ENCODE measurements around the gene FGF22. TPM values are rescaled to one million over a fixed set of nuclear protein-coding genes. Genes with fewer than 3 reads are reported as not detected.
"Not testable (repeated sequence)": the region's sequence is repeated elsewhere in the genome, so short reads cannot be mapped to it uniquely, and the experiment has no call there.

FGF22 gene
- total RNA-seq, 5 donors from 2014 or later (not counting 1 experiment from before 2014, with no cell fraction given) = 0.35 to 3.9 (median 2.8) TPM

DNA sequence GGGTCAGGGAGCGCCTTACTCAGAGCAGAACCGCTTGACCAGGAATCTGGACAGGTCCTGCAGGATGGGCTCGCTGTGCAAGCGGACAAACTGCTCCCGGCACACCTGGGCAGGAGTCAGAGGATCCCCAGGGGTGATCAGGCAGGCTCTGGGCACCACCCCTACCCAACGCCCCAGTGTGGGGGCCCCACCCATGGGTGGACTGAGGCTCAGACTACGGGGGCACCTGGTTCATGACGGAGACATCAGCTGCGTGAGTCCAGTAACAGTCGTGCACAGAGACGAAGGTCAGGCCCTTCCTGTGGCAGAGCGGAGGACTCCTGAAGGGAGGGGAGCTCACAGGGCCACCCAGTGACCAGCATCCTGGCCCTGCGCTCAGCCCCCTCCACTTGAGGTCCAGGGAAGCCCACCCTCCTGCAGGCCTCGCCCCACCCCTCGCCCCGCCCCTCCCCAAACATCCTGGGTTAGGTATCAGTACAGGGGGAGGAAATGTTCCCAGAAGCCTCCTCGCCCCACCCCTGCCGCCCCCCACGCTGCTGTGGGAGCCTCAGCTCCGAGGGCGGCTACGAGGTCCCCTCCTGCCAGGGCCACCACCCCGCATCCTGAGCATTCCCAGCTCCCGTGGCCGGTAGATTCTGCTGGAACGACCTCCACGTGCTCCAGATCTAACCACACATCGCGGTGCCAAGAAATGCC lies 22.0 kb upstream of the FGF22 start:
- H3K27me3 ChIP-seq (replicated peaks in 1 of 2; ENCODE audit: control insufficient read depth in 2 of 2, extremely low read depth in 1 of 2, insufficient read depth in 2 of 2, low read length in 1 of 2) = peaks cover 0 to 2% of the 10 kb centered on the region in 2 experiments
- ATAC-seq (replicated peaks in 1 of 4) = no peak
- Mint-ChIP-seq H3K27ac (no peak overlapping the region), H3K27me3 (no peaks in the 10 kb centered on the region), H3K9me3 (no peaks in the 10 kb centered on the region), H3K4me1 (peaks cover 6 to 9% (median 9%) of the 10 kb centered on the region in 3 donors), H3K36me3 (peaks cover 14% of the 10 kb centered on the region), H3K4me3 (no peak overlapping the region)
- no peak for DNase-seq
- H3K27ac ChIP-seq (ENCODE audit: low read length) = no peak overlapping the region
- WGBS (ENCODE audit: insufficient coverage) = 91% methylated on average over 18 of the region's 29 CpGs
- peaks cover 0 to 9% of the 10 kb centered on the region in 2 experiments for H3K4me1 ChIP-seq (ENCODE audit: control insufficient read depth in 1 of 2, extremely low read depth in 1 of 2, insufficient read depth in 2 of 2, low read length in 2 of 2)
- H3K4me3 ChIP-seq (ENCODE audit: control insufficient read depth in 1 of 2, extremely low read depth in 1 of 2, low read length in 1 of 2) = no peak overlapping the region
- ChIA-PET POLR2A (no interaction called here), CTCF (interaction anchor here in 1 of 2 donors (0.6 kb wide), 1 partner anchor 28 kb away, joined by 6 read pairs; the partner anchor contains the start of gene HCN2)
- no peaks in the 10 kb centered on the region for H3K9me3 ChIP-seq
- H3K36me3 ChIP-seq (ENCODE audit: control insufficient read depth in 2 of 2, extremely low read depth in 1 of 2, insufficient read depth in 1 of 2, low read length in 1 of 2) = peaks cover 10 to 34% of the 10 kb centered on the region in 2 donors

DNA sequence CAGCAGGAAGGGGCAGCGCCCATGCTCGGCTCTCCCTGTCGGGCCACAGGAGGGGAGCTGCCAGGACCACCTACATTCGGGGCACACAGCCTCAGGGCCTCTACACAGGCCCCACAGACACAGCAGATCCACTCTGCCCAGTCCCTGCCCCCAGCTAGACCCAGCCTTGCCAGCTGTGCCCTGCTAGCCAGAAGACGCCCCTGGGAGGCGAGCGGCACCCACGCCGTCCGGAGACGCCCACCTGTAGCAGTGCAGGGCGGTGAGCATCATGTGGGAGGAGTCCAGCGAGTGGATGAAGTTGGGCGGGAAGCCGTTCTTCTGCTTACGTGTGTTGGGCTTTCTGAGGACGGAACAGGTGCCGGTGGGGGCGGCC lies 21.4 kb upstream of the FGF22 start:
- DNase-seq (no peak), ATAC-seq (replicated peaks in 1 of 4) (no peak)
- Histone ChIP-seq H3K27me3 (replicated peaks in 1 of 2; ENCODE audit: control insufficient read depth in 2 of 2, extremely low read depth in 1 of 2, insufficient read depth in 2 of 2, low read length in 1 of 2) (peaks cover 0 to 2% of the 10 kb centered on the region in 2 experiments), H3K4me3 (ENCODE audit: control insufficient read depth in 1 of 2, extremely low read depth in 1 of 2, low read length in 1 of 2) (no peak overlapping the region), H3K9me3 (no peaks in the 10 kb centered on the region), H3K4me1 (ENCODE audit: control insufficient read depth in 1 of 2, extremely low read depth in 1 of 2, insufficient read depth in 2 of 2, low read length in 2 of 2) (peaks cover 0 to 4% of the 10 kb centered on the region in 2 experiments), H3K36me3 (ENCODE audit: control insufficient read depth in 2 of 2, extremely low read depth in 1 of 2, insufficient read depth in 1 of 2, low read length in 1 of 2) (peaks cover 10 to 37% of the 10 kb centered on the region in 2 donors), H3K27ac (ENCODE audit: low read length) (no peak overlapping the region)
- no peaks in the 10 kb centered on the region for H3K9me3 Mint-ChIP-seq
- H3K27ac Mint-ChIP-seq = no peak overlapping the region
- H3K36me3 Mint-ChIP-seq = peaks cover 14% of the 10 kb centered on the region
- CTCF ChIA-PET = no interaction called here
- POLR2A ChIA-PET = no interaction called here
- 92% methylated on average over 18 of the region's 19 CpGs for WGBS (ENCODE audit: insufficient coverage)
- H3K4me1 Mint-ChIP-seq = peaks cover 4 to 9% (median 9%) of the 10 kb centered on the region in 3 donors
- H3K27me3 Mint-ChIP-seq = no peaks in the 10 kb centered on the region
- H3K4me3 Mint-ChIP-seq = no peak overlapping the region

DNA sequence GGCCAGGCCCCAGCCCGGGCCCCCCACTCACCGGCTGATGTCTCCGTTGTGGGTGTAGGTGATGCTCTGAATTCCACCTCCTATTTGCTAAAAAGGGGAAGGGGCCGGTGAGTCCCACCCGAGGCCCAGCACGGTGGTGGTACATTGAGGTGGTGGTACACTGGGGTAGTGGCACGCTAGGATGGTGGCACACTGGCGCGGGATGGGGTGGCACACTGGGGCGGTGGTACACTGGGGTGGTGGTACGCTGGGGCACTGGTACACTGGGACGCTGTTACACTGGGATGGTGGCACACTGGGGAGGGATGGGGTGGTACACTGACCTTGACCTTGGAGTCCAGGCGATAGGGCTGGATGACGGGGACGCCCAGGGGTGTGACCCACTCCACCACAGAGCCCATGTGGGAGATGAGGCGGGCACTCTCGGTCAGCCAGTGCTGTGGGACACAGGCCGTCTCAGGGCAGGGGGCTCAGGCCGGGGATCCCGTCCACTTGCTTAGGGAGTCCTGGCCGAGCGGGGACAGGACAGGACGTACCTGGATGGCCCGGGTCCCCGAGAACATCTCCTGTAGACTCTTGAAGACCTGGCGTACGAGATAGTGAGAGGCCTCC lies 20.9 kb upstream of the FGF22 start:
- Histone ChIP-seq H3K36me3 (ENCODE audit: control insufficient read depth in 2 of 2, extremely low read depth in 1 of 2, insufficient read depth in 1 of 2, low read length in 1 of 2) (peaks cover 15 to 42% of the 10 kb centered on the region in 2 donors), H3K4me1 (ENCODE audit: control insufficient read depth in 1 of 2, extremely low read depth in 1 of 2, insufficient read depth in 2 of 2, low read length in 2 of 2) (peaks cover 0 to 4% of the 10 kb centered on the region in 2 experiments), H3K27me3 (replicated peaks in 1 of 2; ENCODE audit: control insufficient read depth in 2 of 2, extremely low read depth in 1 of 2, insufficient read depth in 2 of 2, low read length in 1 of 2) (peaks cover 0 to 2% of the 10 kb centered on the region in 2 experiments), H3K4me3 (ENCODE audit: control insufficient read depth in 1 of 2, extremely low read depth in 1 of 2, low read length in 1 of 2) (no peak overlapping the region), H3K9me3 (no peaks in the 10 kb centered on the region), H3K27ac (ENCODE audit: low read length) (no peak overlapping the region)
- H3K27me3 Mint-ChIP-seq = no peaks in the 10 kb centered on the region
- H3K4me1 Mint-ChIP-seq = peaks cover 4 to 9% (median 9%) of the 10 kb centered on the region in 3 donors
- ChIA-PET POLR2A (no interaction called here), CTCF (no interaction called here)
- H3K27ac Mint-ChIP-seq = no peak overlapping the region
- H3K4me3 Mint-ChIP-seq = no peak overlapping the region
- no peak for DNase-seq
- 97% methylated on average over 22 of the region's 27 CpGs for WGBS (ENCODE audit: insufficient coverage)
- no peaks in the 10 kb centered on the region for H3K9me3 Mint-ChIP-seq
- no peak for ATAC-seq (replicated peaks in 1 of 4)
- peaks cover 14% of the 10 kb centered on the region for H3K36me3 Mint-ChIP-seq

DNA sequence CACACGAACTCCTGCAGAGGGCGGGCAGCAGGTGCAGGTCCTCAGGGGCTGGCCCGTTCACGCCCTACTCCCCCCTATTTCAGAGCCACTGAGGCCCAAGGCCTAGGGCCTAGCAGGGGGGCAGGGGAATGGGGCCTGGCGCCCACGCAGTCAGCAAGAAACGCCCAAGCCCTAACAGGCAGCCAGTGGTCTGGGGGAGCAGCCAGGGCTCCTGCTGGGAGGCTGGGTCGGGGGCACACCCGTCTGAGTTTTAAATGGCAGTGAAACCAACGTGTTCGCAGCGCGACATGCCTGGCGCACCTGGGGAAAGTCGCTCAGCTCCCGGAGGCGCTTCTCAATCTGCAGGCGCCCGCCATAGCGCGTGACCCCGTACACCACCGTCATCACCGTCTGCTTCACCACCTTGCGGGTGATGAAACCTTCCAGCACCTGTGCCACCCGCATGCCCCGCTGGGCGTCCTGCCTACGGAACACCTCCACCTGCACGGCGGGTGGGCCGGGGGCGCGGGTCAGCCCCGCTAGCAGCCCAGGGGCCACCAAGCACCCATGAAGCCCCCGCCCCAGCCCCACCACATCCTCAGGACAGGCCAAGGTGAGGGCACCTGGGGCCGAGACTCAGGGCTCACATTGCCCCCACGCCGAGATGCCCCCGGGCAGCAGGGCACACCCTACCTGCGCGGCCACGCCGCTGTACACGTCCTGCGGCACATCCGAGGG lies 20.2 kb upstream of the FGF22 start:
- POLR2A ChIA-PET = no interaction called here
- no peak for ATAC-seq (replicated peaks in 1 of 4)
- Mint-ChIP-seq H3K4me1 (peaks cover 4 to 8% (median 4%) of the 10 kb centered on the region in 3 donors), H3K4me3 (no peak overlapping the region), H3K27me3 (no peaks in the 10 kb centered on the region), H3K9me3 (no peaks in the 10 kb centered on the region), H3K36me3 (peaks cover 14% of the 10 kb centered on the region), H3K27ac (no peak overlapping the region)
- Histone ChIP-seq H3K9me3 (no peaks in the 10 kb centered on the region), H3K4me1 (ENCODE audit: control insufficient read depth in 1 of 2, extremely low read depth in 1 of 2, insufficient read depth in 2 of 2, low read length in 2 of 2) (peaks cover 0 to 4% of the 10 kb centered on the region in 2 experiments), H3K27ac (ENCODE audit: low read length) (no peak overlapping the region), H3K36me3 (ENCODE audit: control insufficient read depth in 2 of 2, extremely low read depth in 1 of 2, insufficient read depth in 1 of 2, low read length in 1 of 2) (peaks cover 15 to 46% of the 10 kb centered on the region in 2 donors), H3K4me3 (ENCODE audit: control insufficient read depth in 1 of 2, extremely low read depth in 1 of 2, low read length in 1 of 2) (no peak overlapping the region), H3K27me3 (replicated peaks in 1 of 2; ENCODE audit: control insufficient read depth in 2 of 2, extremely low read depth in 1 of 2, insufficient read depth in 2 of 2, low read length in 1 of 2) (no peaks in the 10 kb centered on the region)
- WGBS (ENCODE audit: insufficient coverage) = 94% methylated on average over 33 of the region's 47 CpGs
- no peak for DNase-seq
- CTCF ChIA-PET = no interaction called here

DNA sequence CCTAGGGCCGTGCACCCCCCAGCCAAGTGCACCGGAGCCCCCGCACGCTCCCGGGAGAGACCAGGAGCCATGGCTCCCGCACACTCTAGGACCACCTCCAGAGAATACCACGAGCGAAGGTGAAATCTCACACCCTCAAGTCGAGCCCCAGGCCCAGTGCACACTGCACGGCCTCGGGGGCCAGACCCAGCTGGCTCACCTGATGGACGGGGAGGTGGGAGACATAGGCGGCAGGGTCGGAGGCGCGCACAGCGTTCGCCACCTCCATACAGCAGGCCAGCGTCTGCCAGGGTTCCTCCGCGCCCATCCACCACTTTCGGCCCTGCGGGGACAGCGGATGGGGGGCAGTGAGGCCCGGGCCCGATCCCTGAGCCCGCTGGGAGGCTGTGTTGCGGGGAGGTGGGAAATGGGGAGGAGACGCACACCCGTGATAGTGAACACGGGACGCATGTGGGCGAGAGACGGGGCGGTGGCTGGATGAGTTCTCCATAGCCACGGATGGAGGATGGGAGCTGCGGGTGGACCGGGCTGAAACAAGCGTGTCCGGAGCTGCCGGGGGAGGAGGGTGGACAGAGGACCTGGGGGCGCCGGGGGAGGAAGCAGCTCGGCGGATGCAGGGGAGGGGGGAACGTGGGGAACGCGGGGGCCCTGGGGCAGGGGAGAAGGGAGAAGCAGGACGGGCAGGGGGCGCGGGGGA lies 19.4 kb upstream of the FGF22 start:
- H3K27ac ChIP-seq (ENCODE audit: low read length) = no peak overlapping the region
- peaks cover 0 to 4% of the 10 kb centered on the region in 2 experiments for H3K4me1 ChIP-seq (ENCODE audit: control insufficient read depth in 1 of 2, extremely low read depth in 1 of 2, insufficient read depth in 2 of 2, low read length in 2 of 2)
- WGBS (ENCODE audit: insufficient coverage) = 95% methylated on average over 26 of the region's 51 CpGs
- POLR2A ChIA-PET = no interaction called here
- peaks cover 0 to 4% (median 4%) of the 10 kb centered on the region in 3 donors for H3K4me1 Mint-ChIP-seq
- no peaks in the 10 kb centered on the region for H3K9me3 Mint-ChIP-seq
- no peak for ATAC-seq (replicated peaks in 1 of 4)
- H3K4me3 Mint-ChIP-seq = no peak overlapping the region
- peaks cover 15 to 54% of the 10 kb centered on the region in 2 donors for H3K36me3 ChIP-seq (ENCODE audit: control insufficient read depth in 2 of 2, extremely low read depth in 1 of 2, insufficient read depth in 1 of 2, low read length in 1 of 2)
- no peak for DNase-seq
- H3K27me3 Mint-ChIP-seq = no peaks in the 10 kb centered on the region
- CTCF ChIA-PET = no interaction called here
- H3K36me3 Mint-ChIP-seq = peaks cover 14% of the 10 kb centered on the region
- H3K27me3 ChIP-seq (replicated peaks in 1 of 2; ENCODE audit: control insufficient read depth in 2 of 2, extremely low read depth in 1 of 2, insufficient read depth in 2 of 2, low read length in 1 of 2) = no peaks in the 10 kb centered on the region
- H3K4me3 ChIP-seq (ENCODE audit: control insufficient read depth in 1 of 2, extremely low read depth in 1 of 2, low read length in 1 of 2) = no peak overlapping the region
- H3K9me3 ChIP-seq = no peaks in the 10 kb centered on the region
- no peak overlapping the region for H3K27ac Mint-ChIP-seq

DNA sequence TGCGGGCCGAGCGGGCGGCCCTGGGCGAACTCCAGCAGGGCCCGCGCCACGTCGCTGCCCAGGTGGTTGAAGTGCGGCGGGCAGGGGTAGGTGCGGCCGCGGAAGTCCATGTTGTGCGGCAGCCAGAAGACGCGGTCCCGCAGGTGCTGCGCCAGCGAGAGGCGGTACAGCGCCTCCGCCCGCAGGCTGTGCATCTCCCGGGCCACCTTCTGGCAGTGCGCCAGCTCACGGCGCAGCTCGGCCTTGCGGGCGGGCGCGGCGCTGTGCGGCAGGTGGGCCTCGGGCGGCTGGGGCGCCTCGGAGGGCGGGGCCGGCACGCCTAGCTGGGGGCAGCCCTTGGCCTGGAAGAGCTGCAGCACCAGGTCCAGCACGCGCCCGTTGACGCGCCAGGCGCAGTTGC lies 18.5 kb upstream of the FGF22 start:
- POLR2A ChIA-PET; H3K4me3 Mint-ChIP-seq; H3K9me3 Mint-ChIP-seq; CTCF ChIA-PET; H3K27ac ChIP-seq (ENCODE audit: low read length); H3K9me3 ChIP-seq; ATAC-seq (replicated peaks in 1 of 4); H3K4me1 ChIP-seq (ENCODE audit: control insufficient read depth in 1 of 2, extremely low read depth in 1 of 2, insufficient read depth in 2 of 2, low read length in 2 of 2); H3K27me3 ChIP-seq (replicated peaks in 1 of 2; ENCODE audit: control insufficient read depth in 2 of 2, extremely low read depth in 1 of 2, insufficient read depth in 2 of 2, low read length in 1 of 2); H3K4me3 ChIP-seq (ENCODE audit: control insufficient read depth in 1 of 2, extremely low read depth in 1 of 2, low read length in 1 of 2); H3K27me3 Mint-ChIP-seq; DNase-seq; H3K27ac Mint-ChIP-seq; H3K4me1 Mint-ChIP-seq: not testable (repeated sequence)
- H3K36me3 ChIP-seq (ENCODE audit: control insufficient read depth in 2 of 2, extremely low read depth in 1 of 2, insufficient read depth in 1 of 2, low read length in 1 of 2) = peaks cover 15 to 59% of the 10 kb centered on the region in 2 donors
- 98% methylated on average over 35 of the region's 48 CpGs for WGBS (ENCODE audit: insufficient coverage)
- H3K36me3 Mint-ChIP-seq = peaks cover 15% of the 10 kb centered on the region

Measured in T-cell (primary cell).